NCI-H2029 (cell line): ENCODE measurements around the gene ZNF77.
A peak's percentile ranks its signal among the peaks of the same experiment; 100 is the strongest.
"Not testable (repeated sequence)": the region's sequence is repeated elsewhere in the genome, so short reads cannot be mapped to it uniquely, and the experiment has no call there.

ENCODE experiments used
- DNase-seq: peaks from one replicate; lab custom pipeline; 2025; lab: John Stamatoyannopoulos, UW

The ZNF77 gene

GRCh38 chr19:2970201-2970835, 25.5 kb upstream of the ZNF77 start:
- peak; percentile 72 for DNase-seq

GRCh38 chr19:2969104-2969504, 24.3 kb upstream of the ZNF77 start:
- DNase-seq = peak; percentile 97

GRCh38 chr19:2967972-2968371, 23.2 kb upstream of the ZNF77 start:
- no peak for DNase-seq

- DNase-seq = no peak
These were observed 20.1 kb upstream of the ZNF77 start for GRCh38 chr19:2964874-2965273.

- not testable (repeated sequence) for DNase-seq
These were observed 18.9 kb upstream of the ZNF77 start for GRCh38 chr19:2963631-2964030.

GRCh38 chr19:2963122-2963521, 18.4 kb upstream of the ZNF77 start:
- DNase-seq = no peak

GRCh38 chr19:2962018-2962670, 17.4 kb upstream of the ZNF77 start:
- peak; percentile 66 for DNase-seq

- DNase-seq = no peak
These were observed 15.3 kb upstream of the ZNF77 start for GRCh38 chr19:2960120-2960519.

GRCh38 chr19:2957160-2957559, 12.4 kb upstream of the ZNF77 start:
- no peak for DNase-seq

- DNase-seq = peak; percentile 13
These were observed 8.2 kb upstream of the ZNF77 start for GRCh38 chr19:2952953-2953481.

GRCh38 chr19:2950286-2951124, 5.7 kb upstream of the ZNF77 start:
- peak; percentile 99 for DNase-seq

GRCh38 chr19:2949939-2950285, 5.1 kb upstream of the ZNF77 start:
- no peak for DNase-seq

- no peak for DNase-seq
These were observed 909 bp upstream of the ZNF77 start for GRCh38 chr19:2945575-2946184.

- no peak for DNase-seq
These were observed 382 bp downstream of the ZNF77 start for GRCh38 chr19:2944403-2944774.

GRCh38 chr19:2942928-2943640, 1.7 kb downstream of the ZNF77 start:
- DNase-seq = no peak

- DNase-seq = not testable (repeated sequence)
These were observed 8.9 kb downstream of the ZNF77 start for GRCh38 chr19:2935863-2936262.

- DNase-seq = no peak
These were observed 11.3 kb downstream of the ZNF77 start for GRCh38 chr19:2933490-2933910.

GRCh38 chr19:2927032-2927430, 17.7 kb downstream of the ZNF77 start:
- DNase-seq = no peak

GRCh38 chr19:2926341-2927031, 18.3 kb downstream of the ZNF77 start:
- DNase-seq = no peak

GRCh38 chr19:2923510-2923909, 21.3 kb downstream of the ZNF77 start:
- peak; percentile 52 for DNase-seq

GRCh38 chr19:2922987-2923386, 21.8 kb downstream of the ZNF77 start:
- peak; percentile 9 for DNase-seq
